GDM1 (cell line): ENCODE measurements around the gene BEND3.
"Not testable (repeated sequence)": the region's sequence is repeated elsewhere in the genome, so short reads cannot be mapped to it uniquely, and the experiment has no call there.

ENCODE experiments used
- DNase-seq: peaks from one replicate; lab custom pipeline; 2025; lab: John Stamatoyannopoulos, UW

BEND3 gene

GRCh38 chr6:107121266-107121665 is 6.0 kb upstream of the BEND3 start:
- DNase-seq = no peak

DNA sequence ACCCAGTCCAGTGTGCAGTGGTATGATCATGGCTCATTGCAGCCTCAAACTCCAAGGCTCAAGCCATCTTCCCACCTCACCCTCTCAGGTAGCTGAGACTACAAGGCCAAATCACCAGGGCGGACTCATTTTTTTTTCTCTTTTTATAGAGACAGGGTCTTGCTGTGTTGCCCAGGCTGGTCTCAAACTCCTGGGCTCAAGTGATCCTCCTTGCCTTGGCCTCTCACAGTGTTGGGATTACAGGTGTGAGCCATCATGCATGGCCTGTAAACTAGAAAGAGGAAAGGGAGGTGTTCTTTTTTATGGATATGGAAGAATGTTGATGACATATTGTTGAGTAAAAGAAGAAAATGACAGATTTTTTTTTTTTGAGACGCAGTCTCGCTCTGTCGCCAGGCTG is 5.1 kb upstream of the BEND3 start:
- DNase-seq = no peak

GRCh38 chr6:107118976-107119375 is 3.7 kb upstream of the BEND3 start:
- DNase-seq = no peak

GRCh38 chr6:107118540-107118939 is 3.2 kb upstream of the BEND3 start:
- not testable (repeated sequence) for DNase-seq

GRCh38 chr6:107116931-107117330 is 1.6 kb upstream of the BEND3 start:
- no peak for DNase-seq

GRCh38 chr6:107116328-107116892 is 1.1 kb upstream of the BEND3 start:
- no peak for DNase-seq

DNA sequence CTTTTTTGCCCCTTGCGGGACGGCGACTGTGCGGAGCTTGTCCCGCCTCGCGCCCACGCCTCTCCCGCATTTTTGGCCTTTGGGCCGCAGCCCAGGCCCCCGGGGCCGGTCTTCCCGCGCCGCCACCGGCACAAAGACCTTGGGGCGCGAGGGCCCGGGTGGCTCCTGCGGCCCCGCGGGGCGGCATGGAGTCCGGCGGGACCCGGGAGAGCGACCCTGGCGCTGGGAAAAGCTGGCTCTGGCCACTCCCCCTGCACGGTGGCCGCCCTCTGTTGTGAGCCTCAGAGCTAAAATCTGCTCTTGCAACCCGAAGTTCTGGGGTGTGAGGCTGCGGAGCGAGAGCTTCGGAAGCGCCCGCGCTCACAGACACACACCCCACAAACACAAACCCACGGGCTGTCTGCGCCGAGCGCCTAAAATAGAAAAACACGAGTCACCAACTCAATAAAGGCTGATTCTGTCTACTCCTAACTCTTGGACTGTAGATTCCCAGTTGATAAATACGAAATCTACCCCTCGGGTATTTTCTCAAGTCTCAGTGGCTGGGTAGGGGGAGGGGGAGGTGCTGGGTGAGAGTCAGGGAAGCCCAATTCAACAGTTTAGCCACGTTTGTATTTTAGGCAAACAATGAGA is 496 bp upstream of the BEND3 start:
- DNase-seq = no peak

DNA sequence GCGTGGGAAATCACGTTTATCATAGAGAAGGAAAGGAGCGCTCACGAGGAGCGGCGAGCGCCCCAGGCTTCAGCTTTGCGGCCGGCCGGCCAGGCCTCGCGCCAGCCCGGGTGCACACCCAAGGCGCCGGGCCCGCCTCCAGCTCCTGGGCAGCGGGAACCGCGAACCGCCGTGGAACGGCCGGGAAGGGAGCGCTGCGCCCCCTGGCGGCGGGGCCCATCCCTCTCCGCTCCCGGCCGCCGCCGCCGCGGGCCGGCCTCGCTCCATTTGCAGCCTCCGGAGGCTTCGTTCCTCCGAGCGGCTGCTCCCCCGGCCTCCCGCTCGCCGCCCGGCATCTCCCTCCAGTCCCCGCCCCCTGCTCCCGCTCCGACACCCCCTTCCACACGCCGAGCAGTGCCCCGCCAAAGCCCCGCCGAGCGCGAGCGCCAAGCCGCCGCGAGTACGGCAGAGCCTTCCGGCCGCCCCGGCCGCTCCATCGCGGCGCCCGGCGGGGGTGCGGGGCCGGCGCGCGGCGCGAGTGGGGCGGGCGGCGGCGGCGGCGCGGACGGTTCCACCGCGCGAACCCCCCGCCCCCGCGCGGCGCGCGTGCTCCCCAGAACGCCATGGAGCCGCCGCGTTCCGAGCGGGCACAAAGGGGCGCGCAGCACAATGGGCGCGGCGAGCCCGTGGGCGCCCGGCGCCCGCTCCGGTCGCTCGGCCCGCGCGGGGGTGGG is 946 bp downstream of the BEND3 start:
- peak; percentile 70 for DNase-seq

DNA sequence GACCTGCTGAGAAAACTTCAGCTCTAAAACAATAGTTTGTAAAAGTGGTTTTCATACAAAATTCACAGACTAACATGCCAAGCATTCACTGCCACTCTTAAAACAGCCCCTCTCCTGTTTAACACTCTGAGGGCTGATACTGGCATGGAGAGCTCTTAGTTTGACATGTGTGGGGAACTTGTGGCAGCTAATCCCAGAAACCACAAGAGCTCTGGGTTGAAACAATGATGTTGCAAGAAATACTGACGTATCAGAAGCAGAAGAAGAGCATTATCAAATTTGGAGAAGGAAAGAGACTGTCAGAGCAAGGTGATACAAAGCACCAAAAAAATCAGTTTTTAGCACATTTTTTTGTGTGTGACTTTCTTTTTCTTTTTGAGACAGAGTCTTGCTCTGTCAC is 5.1 kb downstream of the BEND3 start:
- peak; percentile 72 for DNase-seq

DNA sequence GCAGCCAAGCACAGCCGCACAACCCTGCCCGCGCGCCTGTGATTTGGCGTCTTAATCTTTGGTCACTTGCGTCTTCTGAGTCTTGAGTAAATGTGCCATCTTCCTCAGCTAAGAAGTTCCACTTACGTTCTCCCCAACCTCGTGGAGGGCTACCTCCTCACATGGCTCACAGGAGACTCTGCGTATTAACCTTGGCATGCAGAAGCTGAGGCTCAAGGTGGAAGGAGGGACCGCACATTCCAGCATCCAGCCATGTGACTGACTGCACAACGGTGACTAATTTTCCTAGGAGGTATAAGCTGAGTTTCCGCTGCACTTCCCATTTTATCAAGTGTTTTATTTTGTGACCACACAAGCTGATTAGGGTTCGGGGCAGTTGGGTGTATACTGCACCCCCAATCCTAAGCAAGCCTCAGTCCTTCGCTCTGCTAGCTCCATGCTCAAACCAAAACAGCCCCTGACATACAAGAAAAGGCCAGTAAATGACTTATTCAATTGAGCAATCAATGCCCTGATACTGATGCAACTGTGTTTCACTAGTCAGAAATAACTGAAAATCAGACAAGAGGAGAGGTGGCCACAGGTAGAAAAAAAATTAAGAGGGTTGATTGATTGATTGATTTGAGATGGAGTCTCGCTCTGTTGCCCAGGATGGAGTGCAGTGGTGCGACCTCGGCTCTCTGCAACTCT is 7.0 kb downstream of the BEND3 start:
- no peak for DNase-seq

DNA sequence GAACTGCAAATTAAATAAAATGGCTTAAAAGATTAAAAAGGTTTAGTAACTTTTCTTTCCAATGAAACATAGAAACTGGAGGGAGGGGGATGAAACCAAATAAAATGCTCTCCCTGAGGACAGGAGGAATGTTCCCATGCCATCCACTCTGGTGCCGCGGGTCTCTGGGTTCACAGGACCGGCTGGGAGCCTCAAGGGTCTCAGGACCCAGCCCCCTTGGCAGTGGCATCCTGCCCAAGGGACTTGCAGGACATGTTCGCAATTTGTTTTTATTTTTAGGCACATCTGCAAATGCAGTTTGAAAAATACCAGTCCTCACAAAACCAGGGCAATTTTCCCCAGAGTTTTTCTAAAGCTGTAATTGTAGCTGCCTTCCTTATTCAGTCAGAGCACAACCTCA is 7.5 kb downstream of the BEND3 start:
- no peak for DNase-seq

DNA sequence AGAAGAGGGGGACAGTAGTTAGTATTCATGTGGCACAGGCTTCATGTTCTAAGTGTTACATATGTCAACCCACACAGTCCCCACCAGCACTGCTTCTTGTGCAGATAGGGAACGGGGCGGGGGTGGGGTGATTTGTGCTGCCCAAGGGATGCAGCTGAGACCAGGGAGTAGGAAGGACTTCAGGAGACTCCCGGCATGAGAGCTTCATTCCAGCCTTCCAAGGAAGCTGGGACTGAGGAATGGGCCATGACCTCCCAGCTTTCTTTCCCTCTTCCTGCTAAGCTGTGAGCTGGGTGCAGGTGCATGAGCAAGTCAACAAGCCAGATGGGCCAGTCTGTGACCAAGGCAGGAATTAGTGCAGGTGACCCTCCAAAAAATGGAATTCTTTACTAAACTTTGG is 9.2 kb downstream of the BEND3 start:
- no peak for DNase-seq

- DNase-seq = no peak
Measured at GRCh38 chr6:107105511-107106116, 9.7 kb downstream of the BEND3 start.

DNA sequence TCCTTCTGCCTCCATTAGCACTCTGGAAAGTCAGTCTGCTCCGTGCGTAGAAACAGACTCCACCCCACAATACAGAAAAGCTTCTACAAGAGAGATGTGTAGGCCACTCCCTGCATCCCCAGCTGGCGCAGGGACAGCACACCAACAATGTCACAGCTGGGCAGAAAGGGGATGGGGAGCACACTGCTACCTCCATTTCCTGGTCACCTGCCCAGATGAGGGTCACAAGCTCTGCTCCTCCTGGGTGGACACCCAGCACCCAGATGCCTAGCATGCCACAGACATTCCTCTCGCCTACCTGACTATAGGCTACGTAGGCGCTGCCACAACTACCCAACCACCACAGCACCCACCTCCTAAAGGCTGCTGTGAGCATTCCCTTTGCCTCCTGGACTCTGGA is 12.2 kb downstream of the BEND3 start:
- no peak for DNase-seq

DNA sequence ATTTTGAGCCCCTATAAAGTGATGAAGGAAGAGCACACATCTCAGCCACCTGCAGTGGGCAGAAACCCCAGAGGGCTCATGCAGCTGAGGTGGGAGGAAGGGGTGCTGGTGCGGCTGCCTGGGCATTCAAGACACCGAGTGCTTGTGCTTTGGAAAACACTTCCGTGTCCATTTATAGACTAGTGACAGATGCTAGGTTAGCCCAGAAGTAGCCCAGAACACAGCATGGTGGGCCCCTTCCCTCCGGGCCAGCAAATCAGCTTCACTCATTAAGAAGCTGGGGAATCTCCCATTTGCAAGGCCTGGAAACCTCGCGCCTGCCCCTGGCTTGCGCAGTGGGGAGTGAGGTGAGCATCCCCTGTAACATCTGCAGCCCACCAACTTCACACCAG is 12.9 kb downstream of the BEND3 start:
- no peak for DNase-seq

GRCh38 chr6:107101686-107102413 is 13.5 kb downstream of the BEND3 start:
- no peak for DNase-seq

DNA sequence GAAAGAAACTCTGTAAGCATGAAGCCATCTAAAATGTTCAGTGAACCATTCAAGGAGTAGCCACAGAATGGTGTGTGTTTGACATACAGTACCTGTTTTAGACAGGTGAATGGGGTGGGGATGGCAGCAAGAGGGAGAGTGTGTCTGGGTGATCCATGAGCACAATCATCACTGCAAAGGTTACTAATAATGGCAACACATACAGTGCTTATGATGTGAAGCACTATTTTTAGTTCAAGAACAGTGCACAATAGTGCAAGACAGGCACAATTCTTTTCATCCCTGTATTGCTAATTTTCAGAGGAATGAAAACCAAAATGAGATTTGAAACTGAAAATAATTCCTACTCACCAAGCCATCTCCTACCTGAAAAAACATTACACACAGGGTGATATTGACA is 14.1 kb downstream of the BEND3 start:
- no peak for DNase-seq

- no peak for DNase-seq
Measured at GRCh38 chr6:107098436-107099307, 16.6 kb downstream of the BEND3 start.

- not testable (repeated sequence) for DNase-seq
Measured at GRCh38 chr6:107084459-107084858, 30.9 kb downstream of the BEND3 start.

GRCh38 chr6:107083921-107084320 is 31.4 kb downstream of the BEND3 start:
- no peak for DNase-seq
